GM04504 (cell line): Measurements from ENCODE around the gene FAM47C.
"Not testable (repeated sequence)": the region's sequence is repeated elsewhere in the genome, so short reads cannot be mapped to it uniquely, and the experiment has no call there.

Experiments
- DNase-seq: peaks from one replicate; pipeline ENCODE4 v3.0.0-alpha.2; 2012; ENCODE audit warnings: low read depth

Gene FAM47C

DNA sequence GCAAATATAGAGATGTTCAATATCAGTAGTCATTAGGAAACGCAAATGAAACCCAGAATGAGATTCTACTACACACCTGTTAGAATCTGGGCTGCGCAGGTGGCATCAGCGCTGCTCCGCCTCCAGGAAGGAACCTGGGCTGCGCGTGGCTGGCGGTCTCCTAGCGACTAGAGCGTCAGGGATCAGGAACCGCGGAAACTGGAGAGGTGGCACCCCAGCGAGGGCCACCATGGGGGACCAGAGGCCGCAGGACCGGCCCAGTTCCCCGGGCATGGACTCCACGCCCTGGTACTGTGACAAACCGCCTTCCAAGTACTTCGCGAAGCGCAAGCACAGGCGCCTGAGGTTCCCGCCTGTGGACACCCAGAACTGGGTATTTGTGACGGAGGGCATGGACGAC, at the start of gene FAM47C:
FAM47C (plus strand) TSS at position 185 of the 400 bp plus-strand sequence; CDS start at position 230, 45 bp downstream.
- DNase-seq: not testable (repeated sequence)

DNA sequence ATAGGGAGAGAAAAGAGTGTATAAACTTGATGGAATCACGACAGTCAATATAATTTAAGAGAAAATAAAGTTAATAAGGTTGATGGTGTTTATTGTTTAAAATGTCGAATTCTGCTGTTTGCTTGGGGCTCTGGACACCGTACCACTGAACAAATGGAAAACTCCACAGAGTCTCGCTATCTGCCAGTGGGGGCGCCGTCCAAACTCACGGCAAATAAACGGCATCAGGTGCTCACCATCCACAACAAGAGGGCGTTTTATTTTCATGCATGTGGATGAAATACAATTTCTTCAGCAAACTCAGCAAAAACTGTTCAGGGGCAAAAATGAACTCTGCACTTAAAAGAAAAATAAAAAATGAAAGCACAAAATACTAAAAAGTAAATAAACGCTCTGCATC, 46.6 kb upstream of the FAM47C start:
- DNase-seq: no peak

DNA sequence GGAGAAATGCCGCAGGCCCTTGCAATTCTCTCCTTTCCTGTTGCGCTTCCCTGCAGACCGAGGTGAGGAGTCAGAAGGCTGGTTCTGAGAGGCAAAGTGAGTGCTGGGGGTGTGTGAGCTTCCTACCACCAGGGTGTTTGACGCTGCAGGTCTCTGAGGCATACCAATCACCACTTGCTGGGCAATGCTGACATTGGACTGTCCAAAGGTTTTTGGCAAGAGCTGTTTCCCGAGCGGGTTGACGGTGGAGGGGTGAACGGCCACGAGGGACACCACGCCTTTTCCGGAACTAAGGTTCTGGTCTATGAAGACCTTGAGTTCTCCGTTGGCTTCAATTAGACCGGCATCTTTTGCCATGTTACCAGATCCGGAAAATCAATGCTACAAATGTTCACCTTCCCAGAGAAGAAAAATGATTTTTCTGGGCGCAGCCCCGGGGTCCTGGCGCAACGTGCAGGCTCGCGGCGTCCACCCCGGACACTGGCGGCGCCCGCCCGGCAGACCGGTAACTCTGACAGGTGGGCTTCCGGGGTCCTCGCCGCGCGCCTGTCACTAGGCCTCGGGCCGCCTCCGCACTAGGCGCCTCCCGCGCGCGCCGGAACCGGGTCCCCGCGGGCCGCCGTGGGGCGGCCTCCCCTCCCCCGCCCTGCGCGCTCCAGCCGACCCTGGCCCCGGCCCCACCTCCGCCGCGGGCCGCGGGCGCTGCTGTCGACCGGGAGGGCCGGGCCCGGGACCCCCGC, 44.9 kb upstream of the FAM47C start:
- DNase-seq: no peak

DNA sequence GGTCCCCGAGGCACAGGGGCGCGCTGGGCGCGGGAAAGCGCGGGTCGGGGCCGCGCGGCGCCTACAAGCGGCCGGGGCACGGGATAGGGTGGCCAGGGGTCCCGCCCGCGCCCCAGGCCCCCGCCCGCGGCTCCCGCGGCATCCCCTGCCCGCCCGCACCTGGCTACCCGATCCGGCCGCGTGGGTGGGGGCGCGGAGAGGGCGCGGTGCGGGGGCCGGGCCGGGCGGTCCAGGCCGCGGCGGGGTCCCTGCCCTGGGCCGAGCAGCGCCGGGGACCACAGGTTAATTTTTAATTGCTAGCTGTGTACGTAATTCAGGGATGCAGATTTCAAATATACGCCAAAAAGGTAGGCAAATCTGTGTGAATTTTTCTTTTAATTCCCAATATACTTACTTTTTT, 44.3 kb upstream of the FAM47C start:
- DNase-seq: no peak

DNA sequence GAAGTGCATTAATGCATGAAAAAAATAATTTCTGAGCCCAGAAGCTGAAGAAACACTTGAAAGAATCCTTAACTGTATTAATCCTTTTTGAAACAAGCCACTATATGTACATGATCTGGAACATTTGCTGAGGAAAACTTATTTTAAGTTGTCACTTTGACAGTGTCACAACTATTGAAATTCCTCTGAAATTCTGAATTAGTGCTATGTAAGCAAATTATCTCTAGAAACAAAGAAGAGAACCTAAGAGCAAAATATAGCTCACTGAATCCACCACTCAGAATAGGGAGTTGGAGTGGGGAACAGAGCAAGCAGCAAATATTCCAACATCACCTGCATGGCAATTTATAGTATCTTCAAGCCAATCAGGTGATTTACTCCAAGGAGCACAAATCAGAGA, 34.6 kb upstream of the FAM47C start:
- no peak for DNase-seq

DNA sequence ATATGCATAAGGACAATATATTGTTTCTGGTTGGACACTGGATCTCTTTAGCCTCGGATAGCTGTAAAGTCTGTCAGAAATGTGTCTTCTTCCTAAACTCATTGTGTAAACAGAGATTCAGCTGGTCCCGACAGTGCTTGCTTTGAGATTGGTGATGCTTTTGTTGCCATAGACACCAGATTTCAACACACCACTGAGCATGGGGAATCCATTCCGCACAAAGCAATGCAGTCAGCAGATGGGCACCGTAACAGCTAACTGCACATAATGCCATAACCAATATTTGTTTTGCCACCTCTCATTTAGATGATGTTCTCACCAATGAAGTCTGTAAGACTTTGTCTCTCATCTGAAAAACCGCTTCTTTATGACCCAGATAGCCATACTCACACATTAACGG, 33.3 kb upstream of the FAM47C start:
- DNase-seq: no peak

DNA sequence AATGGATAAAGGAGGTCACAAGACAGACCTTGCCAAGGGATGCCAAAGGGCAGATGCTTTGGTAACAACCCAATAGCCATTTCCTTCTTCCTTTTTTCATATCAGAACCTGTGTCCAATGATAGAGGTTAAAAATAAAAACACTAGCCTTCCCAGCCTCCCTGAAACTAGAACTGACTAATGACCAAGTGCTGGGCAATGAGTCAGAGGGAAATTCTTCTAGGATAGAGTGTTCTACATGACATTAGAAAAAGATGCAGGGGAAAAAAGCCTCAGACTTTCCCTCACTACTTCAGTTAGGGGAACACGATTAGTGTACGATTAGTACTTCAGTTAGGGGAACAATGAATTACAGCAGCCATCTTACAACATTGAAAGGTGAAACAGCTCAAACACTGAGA, 29.3 kb upstream of the FAM47C start:
- no peak for DNase-seq

DNA sequence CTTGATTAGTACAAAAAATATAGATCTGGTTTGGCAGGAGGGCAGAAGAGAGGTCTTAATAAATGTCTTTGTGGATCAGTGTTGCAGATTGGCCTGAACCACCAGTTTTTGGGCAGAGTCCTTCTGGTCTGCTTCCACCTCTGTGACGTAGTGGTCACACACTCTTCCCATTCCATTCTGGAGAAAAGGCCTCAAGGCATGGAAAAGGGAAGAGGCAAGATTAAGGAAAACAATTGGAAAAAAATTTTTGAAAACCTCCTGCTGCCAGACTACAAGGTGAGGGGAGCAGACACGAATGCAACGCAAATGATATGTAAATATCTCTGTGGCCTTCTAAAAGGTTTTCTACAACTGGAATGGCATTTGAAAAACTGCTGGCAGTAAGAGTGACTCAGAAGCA, 24.3 kb upstream of the FAM47C start:
- DNase-seq: no peak

DNA sequence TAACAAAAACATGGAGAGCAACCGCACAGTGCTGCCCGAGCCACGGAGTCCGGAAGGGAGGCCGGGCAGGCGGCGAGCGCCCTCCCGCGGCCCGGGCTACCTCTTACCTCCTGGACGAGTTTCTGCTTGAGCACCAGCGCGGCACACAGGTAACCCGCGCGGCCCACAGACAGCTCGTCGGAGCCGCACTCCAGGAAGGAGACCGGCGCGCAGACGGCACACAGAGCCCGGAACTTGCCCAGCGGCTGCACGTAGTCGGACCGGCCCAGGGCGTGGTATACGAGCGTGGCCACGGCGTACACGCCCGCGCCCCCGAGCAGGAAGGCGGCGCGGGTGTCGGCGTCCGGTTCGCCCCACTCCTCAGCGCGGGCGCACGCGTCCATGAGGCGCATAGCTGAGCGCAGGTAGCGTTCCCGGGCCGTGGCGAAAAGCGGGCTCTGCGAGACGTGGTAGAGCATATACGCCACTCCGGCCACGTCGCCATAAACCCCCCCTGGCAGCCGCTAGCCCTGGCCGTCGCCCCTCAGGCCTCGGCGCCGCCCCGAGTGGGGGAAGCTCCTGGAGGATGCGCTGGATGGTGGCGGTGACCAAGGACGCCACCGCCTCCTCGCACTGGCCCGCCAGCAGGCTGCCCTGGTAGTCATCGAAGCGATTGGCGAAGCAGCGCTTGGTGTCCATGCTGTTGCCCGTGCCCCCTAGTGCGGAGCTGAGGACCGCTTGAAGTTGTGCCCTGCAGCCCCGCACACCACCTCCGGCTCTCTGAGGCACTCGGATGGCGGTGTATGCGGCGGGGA, 22.6 kb upstream of the FAM47C start:
- DNase-seq: not testable (repeated sequence)

DNA sequence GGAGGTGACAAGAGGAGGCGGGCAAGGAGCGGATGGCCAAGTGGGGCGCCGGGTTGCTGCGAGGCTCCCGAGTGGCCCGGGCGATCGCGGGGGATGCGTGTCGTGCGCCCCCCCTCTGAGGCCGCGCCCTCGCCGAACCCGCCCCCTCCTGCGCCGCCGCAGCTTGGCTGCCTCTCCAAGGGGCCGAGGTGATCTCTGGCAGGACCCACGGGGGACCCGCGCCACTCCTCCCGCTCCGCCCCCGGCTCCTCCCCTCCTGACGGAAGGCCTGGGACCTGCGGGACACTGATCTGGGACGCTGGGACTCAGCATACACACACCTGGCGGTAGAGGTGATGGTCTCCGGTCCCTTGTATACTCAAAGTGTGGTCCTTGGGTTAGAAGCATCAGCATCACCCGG, 21.9 kb upstream of the FAM47C start:
- no peak for DNase-seq

DNA sequence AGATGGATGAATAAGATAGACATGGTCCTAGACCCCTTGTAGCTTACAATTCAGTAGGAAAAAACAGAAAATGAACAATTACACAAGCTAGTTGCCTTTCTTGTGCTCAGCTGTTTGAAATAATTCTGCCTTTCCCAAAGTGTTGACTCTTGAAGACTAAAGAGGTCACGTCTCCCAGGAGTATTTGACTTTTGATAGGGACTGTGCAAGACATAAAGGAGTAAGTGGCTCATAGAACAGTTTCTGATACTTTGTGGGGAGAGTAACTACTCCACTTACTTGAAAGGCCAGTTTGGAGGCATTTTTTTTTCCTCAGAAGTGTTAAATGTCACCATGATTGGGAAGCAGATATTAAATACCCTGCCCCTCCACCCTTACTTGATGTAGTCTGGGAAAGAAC, 21.0 kb upstream of the FAM47C start:
- not testable (repeated sequence) for DNase-seq

DNA sequence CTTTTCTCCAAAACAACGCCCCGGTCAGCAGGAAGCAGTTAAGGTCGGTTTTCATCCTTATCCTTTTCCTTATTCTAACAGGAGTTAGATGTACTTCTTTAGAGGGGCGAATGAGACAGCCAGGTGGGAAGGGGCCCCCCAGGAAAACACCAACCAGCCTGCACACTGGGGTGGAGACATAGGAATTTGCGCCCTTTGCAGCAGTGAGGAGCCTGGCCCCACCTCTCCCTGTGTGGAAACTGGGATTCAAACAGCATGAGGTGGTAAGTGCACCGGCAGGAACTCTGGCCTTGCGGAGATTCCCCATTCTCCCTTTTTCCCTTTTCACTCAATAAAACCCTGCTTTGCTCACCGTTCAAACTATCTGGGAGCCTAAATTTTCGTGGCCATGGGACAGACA, 8.0 kb upstream of the FAM47C start:
- DNase-seq: no peak

DNA sequence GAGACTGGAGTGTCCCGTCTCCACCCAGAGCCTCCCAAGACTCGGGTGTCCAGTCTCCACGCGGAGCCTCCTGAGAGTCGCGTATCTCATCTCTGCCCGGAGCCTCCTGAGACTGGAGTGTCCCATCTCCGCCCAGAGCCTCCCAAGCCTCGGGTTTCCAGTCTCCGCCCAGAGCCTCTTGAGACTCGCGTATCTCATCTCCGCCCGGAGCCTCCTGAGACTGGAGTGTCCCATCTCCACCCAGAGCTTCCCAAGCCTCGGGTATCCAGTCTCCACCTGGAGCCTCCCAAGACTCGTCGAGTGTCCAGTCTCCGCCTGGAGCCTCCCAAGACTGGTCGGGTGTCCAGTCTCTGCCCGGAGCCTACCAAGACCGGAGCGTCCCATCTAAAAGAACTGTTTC, 2.3 kb downstream of the FAM47C start:
- no peak for DNase-seq

DNA sequence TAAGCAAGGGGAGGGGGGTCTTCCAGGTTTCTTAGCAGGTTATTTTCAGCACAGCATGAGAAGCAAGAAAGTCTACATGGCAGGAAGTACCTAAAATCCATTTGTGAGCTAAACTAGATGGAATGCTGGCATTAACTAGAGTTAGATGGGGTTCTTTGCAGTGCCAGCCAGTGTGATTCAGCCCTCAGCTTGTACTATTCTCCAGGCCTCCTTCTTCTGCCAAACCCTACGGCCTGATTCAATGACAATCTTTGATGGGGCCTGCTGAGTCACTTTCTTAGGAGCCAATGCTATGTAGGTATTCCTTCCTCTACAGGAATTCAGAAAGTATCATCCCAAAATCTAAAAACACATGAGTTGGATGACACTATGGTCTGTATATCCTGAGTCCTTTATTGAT, 26.1 kb downstream of the FAM47C start:
- not testable (repeated sequence) for DNase-seq

DNA sequence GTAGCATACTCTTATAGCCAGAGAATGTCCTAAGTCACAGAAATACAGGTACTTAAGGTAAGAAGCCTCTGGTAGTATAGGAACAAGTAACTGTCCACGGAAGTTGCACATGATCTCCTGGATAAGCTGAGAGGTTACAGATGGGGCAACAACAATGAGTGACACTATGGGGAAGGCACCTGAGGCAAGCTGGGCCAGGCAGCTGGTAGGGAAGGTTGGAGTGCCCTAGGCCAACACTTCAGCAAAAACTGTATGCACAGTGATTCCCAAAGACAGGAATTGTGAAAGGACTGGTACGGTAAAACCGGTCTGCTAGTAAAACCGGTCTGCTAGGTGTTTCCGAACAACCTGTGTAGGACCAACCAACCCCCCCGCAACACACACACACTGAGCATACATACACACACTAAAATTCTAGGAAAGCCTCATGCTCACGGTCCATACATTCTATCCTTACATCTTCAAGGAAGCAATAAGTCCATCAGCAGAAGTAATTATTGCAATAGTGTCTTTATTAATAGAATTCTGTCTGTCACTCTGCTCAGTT, 28.6 kb downstream of the FAM47C start:
- not testable (repeated sequence) for DNase-seq

DNA sequence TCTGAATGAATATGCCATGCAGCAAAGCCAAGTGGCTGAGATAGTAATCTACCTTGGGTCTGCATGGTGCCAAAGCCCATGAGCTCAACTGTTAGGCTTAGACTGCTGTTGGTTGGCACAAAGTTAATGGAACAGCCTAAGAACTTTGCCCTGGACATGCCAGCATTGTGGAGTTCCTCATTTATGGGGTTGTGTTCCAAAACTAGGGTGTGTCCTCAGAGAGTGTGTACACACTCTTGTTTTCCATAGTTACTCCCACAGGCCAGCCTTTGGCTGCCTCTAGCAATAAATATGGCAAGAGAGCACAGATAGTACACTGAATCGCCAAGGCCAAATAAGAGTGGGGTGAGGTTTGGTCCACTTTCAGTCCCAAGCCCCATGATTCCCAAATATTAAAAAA, 30.6 kb downstream of the FAM47C start:
- DNase-seq: not testable (repeated sequence)

DNA sequence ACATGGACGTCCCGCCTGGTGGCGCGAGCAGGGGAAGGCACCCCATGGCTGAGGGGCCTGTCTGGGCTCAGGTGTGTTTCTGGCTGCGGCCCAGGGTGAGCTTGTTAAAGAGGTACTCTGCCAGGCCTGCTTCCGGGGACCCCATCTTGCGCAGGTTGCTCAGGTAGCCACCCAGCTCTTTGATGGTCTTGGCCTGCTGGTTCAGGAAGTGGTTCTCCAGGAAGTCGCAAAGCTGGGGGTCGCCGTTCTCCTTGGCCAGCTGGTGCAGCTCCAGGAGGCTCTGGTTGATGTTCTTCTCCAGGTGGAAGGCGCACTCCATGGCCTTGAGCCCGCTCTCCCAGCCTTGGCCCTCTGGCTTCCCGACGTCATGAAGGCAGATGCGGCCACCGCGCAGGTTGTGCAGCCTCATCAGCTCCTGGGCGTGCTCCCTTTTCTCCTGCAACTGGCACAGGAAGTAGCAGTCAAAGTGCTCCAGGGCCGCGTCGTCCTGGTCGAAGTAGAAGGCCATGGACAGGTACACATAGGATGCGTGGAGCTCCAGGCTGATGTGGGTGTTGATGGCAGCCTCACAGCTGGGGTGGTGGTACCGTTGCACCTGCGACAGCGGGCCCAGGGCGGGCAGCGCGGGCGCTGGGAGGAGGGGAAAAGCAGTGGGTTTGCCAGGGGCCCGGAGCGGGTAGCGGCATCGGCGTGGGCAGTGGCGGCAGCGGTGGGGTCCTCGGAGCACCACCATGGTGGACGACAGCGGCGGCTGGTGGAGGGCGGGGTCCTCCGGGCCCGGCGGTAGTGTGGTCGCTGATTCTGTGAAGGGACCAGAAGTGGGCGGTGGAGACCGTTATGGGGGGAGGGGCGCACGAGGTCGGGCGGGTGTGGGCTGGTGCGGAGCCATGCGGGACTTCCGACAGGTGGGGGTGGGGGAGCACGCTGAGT, 35.1 kb downstream of the FAM47C start:
- DNase-seq: not testable (repeated sequence)

DNA sequence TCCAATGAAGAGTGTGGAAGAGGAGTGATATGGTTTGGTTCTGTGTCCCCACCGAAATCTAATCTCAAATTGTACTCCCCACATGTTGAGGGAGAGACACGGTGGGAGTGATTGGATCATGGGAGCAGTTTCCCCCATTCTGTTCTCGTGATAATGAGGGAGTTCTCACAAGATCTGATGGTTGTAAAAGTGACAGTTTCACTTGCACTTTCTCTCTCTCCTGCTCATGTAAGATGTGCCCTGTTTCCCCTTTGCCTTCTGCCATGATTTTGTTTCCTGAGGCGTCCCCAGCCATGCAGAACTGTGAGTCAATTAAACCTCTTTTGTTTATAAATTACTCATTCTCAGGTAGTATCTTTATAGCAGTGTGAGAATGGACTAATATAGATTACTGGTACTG, 39.6 kb downstream of the FAM47C start:
- no peak for DNase-seq

DNA sequence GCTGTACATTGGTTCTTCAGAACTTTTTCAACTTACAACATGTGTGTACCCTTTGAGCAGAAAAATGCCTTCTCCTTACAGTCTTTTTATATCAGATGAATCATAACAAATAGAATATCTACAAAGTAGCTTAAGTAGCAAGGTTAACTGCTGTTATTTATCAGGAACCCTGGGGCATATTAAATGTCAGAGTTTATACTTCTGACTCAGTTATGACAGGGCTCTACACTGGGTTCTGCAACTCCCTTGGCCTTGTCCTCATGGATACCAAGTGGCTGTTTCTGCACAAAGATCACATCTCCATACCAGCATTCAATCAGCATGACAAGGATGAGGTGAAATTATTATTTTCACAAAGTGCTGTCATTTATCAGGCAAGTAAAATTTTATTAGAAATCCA, 49.4 kb downstream of the FAM47C start:
- not testable (repeated sequence) for DNase-seq

DNA sequence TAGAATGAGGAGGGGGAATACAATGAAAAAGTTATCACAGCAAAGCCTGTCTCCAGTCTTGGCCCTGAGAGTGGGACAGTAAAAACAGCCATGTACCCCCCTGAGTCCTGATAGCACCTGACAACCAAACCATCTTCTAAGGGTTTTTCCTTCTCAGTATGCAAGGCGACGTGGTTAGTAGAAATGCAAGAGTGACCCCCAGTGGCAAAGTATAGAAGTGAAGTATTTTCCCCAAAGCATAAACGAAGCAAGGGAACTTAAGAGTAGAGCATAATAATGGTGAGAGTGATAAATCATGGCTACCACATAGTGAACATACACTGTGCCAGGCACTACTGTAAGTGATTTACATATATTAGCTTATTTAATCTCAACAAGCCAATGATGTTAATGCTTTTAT, 52.8 kb downstream of the FAM47C start:
- peak; percentile 7 for DNase-seq
